GM19043 (cell line): ENCODE data around the gene PXN.

Experiments
- ATAC-seq: cut with Tn5 transposase; IDR thresholded peaks from one replicate; pipeline ENCODE4 v1.9.1; 2021; ENCODE audit warnings: low read depth; ENCODE audit not compliant: unreplicated experiment

PXN gene

DNA sequence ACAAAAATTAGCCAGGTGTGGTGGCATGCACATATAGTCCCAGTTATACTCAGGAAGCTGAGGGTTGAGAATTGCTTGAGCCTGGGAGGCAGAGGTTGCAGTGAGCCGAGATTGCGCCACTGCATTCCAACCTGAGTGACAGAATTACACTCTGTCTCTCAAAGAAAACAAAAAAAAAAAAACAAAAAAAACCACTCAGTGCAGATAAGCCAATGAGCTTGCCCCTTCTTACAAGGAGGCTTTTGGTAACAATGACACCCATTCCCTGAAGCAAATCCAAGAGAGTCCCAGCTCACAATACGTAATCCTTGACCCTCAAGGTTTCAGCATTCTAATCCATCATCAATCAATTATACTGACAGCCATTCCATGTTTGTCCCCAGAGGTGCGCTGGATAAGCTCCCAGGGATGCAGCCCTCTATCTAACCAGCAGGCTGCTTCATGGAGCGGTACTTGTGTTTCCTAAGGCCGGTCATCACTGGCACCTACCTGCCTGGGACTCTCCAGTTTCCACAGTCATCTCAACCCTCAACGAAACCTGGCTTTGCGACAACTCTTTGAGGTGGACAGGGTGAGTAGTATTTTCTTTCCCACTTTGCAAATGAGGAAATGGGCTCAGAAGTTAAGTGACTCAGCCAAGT is 83.4 kb downstream of the PXN start:
- ATAC-seq, result no peak

DNA sequence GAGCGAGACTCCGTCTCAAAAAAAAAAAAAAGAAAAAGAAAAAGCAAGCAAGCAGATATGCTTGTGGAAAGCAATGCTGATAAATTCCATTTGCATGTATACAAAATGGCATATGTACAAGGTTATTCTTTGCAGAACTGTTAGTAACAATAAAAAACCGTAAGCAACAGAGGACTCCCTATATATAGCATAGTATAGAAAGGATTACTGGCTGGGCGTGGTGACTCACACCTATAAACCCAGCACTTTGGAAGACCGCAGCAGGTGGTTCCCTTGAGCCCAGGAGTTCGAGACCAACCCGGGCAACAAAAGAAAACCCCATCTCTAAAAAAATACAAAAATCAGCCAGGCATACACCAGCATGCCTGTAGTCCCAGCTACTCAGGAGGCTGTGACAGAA is 84.6 kb downstream of the PXN start:
- no peak for ATAC-seq

DNA sequence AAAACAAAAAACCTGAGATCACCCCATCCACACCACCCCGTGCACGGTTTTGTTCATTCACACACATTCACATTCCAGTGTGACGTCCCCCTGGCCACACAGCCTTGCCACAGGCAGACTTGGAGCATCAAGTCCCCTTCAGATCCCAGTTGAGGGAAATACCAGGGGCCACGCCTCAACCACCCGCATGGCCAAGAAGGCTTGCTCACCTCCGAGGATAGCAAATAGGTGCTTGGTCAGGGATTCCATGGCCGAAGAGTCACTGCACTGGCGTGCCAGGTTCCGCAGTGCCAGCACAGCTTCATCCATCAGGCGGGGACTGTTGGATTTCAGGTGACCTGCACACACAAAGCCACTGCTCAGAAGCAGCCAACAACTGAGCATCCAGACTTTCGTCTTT is 90.0 kb downstream of the PXN start:
- no peak for ATAC-seq

DNA sequence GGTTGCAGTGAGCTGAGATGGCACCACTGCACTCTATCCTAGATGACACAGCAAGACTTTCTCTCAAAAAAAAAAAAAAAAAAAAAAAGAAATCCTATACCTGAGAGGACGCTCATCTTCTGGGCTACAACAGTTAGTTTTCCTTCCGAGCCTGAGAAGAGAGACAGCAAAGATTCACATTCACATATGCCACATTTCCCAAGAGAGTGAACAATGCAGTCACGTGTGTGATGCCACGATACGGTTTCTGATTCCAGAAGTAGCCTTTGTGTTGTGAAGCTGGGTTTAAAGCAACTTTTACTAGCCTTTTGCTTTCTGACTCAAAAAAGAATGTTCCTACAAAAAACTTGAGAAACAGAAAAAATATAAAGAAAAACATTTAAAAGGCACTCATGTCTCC is 90.5 kb downstream of the PXN start:
- ATAC-seq, result no peak

DNA sequence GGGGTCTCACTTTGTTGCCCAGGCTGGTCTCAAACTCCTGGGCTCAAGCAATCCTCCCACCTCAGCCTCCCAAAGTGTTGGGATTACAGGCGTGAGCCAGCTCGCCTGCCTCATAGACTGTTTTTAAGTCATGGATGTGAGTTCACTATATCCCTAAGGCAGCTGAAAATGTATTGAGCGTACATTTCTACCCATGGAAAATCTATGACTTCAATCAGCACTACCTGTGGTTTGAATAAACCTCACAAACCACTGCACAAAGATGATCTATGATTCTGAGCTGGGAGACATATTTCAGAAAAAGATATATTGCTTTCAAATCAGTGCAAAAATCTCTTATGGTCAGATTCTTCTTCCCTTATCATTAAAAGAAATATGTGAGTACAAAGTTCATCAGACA is 93.5 kb downstream of the PXN start:
- ATAC-seq, result no peak

DNA sequence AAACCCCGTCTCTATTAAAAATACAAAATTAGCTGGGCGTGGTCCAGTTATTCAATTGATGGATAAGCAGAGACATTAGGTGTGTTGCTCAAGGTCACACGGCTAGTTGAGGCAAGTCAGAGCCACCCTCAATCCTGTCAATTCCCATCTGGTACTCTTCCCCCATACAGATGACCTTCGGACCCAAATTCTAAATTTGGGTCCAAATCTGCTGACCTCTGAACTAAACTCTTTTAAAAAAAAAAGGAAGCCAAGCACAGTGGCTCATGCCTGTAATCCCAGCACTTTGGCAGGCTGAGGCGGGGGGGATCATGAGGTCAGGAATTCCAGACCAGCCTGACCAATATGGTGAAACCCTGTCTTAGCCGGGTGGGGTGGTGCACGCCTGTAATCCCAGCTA is 94.9 kb downstream of the PXN start:
- no peak for ATAC-seq

DNA sequence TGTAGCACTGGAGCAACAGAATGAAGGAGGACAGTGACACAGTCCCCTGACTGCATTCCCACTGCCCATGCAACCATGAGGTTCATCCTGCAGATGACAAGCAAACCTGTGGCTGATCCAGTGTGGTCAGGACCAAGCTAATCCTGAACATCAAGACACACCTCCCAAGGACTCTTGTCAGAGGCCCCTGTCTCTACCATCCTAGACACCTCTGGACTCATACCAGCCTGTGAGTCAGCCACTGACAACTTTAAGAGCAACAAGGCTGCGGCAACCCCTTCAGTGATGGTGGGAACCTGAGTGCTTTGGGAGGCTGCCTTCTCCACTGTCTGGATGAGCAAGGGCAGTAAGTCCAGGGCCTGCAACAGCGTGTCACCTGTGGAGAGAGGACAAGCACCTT is 95.6 kb downstream of the PXN start:
- ATAC-seq, result no peak

DNA sequence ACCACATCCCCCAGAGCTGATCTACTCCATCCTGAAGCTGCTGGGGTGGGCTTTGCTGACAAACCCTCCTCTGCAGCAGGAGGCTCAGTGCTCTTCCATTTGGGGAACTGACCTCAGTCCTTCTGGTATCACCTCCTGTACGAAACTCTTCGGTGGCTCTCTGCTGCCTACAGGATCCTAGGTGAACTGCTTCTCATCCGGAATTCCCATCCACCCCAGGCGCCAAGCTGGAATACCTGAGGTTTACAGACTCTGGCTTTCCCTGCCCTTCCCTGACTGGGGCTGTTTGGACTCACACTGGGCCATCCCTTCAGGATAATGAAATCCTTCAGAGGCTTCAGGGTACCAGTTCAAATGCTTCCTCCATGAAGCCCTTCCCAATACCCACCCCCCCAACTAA is 97.2 kb downstream of the PXN start:
- ATAC-seq, result no peak

DNA sequence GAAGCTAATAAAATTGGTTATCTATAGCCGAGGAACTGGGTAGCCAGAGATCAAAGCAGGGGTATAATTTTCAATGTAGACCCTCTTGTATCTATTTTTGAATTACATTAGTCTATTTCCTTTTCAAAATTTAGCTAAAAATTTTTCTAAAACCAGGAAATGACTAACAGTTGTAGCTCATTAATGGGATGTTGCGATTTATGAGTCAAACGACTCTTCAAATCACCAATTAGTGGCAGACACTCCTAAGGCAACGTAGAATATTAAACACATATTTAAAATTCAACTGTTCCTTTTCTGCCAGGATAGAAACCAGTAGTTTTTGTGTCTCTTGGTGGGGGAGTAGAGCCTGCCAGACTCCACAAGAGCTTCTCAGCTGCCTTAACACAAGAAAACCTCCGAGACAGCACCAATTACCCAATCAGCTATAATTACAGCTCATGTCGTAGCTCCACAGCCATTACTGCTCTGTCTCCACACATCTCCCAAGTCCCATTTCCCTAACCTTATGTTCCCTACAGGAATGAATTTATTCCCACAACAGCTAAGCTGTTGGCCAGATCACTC is 97.9 kb downstream of the PXN start:
- ATAC-seq, result no peak

DNA sequence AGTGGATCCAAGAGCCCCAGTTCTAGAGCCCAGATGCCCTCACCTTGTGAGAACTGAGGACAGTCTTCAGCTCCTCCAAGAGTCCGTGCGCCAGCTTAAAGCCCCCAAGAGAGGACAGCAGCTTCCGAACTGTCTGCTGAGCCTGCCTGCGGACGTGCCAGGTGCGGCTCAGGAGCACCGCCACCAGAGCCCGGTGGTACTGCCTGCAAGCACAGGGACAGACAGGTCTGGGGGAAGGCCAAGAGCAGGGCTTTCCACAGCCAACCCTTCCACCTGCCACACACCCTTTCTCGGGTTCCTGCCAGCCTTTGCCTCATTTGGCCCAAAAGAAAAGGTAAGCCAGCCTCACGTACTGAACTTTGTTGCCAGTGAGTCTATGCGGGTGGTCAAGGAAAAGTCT is 101.2 kb downstream of the PXN start:
- no peak for ATAC-seq

DNA sequence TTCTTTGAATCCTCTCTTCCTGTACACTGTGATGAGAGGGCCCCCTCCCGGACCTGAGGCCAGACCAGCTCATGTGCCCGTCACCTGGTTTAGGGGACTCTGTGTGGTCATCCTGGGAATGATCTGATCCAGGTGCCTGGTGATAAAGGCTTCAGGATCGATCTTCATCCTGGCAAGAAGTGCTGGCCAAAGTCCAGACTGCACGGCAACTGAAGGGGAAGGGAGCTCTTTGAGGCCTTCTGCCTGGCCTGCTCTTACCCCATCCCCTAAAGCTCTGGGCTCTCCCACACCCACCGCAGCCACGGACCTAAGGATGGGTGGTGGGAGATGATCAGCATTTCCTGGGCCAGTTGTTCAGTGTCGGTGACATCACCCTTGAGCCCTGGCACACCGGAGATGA is 102.8 kb downstream of the PXN start:
- no peak for ATAC-seq

DNA sequence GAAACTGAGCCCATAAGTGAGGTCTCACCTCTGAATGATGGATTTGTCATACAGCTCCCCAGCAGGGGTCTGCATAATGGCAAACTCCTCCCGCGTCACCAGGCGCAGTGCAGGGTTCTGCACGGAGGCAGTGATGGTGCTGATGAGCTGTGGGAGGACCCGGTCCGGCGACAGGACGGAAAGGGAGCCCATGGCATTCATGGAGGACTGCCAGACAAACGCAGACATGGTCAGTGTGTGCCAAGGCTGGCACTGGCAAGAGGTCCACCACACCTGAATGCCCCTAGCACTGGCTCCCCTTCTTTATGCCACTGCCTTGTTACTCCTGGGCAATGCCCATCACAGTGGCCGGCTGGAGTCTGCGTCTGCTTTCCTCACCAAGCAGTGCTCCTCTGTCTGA is 103.7 kb downstream of the PXN start:
- no peak for ATAC-seq
